ENCODE measurements around the gene FAM222B.
"Not testable (repeated sequence)": the region's sequence is repeated elsewhere in the genome, so short reads cannot be mapped to it uniquely, and the experiment has no call there.

The FAM222B gene

GRCh38 chr17:28846231-28846630 lies 3.6 kb upstream of the FAM222B start:
- no peak overlapping the region for H3K4me3 ChIP-seq (ENCODE audit: low read depth, low read length)

- no peak overlapping the region for H3K4me3 ChIP-seq (ENCODE audit: low read depth, low read length)
Measured at GRCh38 chr17:28843816-28844148, 1.2 kb upstream of the FAM222B start.

- peak overlapping the region; percentile 97 for H3K4me3 ChIP-seq (ENCODE audit: low read depth, low read length)
Measured at GRCh38 chr17:28841901-28842281, 699 bp downstream of the FAM222B start.

- H3K4me3 ChIP-seq (ENCODE audit: low read depth, low read length) = no peak overlapping the region
Measured at GRCh38 chr17:28839221-28839620, 3.4 kb downstream of the FAM222B start.

- not testable (repeated sequence) for H3K4me3 ChIP-seq (ENCODE audit: low read depth, low read length)
Measured at GRCh38 chr17:28836541-28836940, 6.0 kb downstream of the FAM222B start.

- H3K4me3 ChIP-seq (ENCODE audit: low read depth, low read length) = no peak overlapping the region
Measured at GRCh38 chr17:28834420-28834819, 8.2 kb downstream of the FAM222B start.

GRCh38 chr17:28828294-28829040 lies 14.1 kb downstream of the FAM222B start:
- no peak overlapping the region for H3K4me3 ChIP-seq (ENCODE audit: low read depth, low read length)

GRCh38 chr17:28827672-28828071 lies 14.9 kb downstream of the FAM222B start:
- no peak overlapping the region for H3K4me3 ChIP-seq (ENCODE audit: low read depth, low read length)

- H3K4me3 ChIP-seq (ENCODE audit: low read depth, low read length) = no peak overlapping the region
Measured at GRCh38 chr17:28819582-28819981, 23.0 kb downstream of the FAM222B start.

GRCh38 chr17:28818819-28819221 lies 23.8 kb downstream of the FAM222B start:
- H3K4me3 ChIP-seq (ENCODE audit: low read depth, low read length) = no peak overlapping the region

- no peak overlapping the region for H3K4me3 ChIP-seq (ENCODE audit: low read depth, low read length)
Measured at GRCh38 chr17:28816540-28816939, 26.1 kb downstream of the FAM222B start.

- H3K4me3 ChIP-seq (ENCODE audit: low read depth, low read length) = peak overlapping the region; percentile 58
Measured at GRCh38 chr17:28812748-28813377, 29.7 kb downstream of the FAM222B start.

- peak overlapping the region; percentile 86 for H3K4me3 ChIP-seq (ENCODE audit: low read depth, low read length)
Measured at GRCh38 chr17:28812091-28812747, 30.4 kb downstream of the FAM222B start.

GRCh38 chr17:28811651-28812090 lies 30.9 kb downstream of the FAM222B start:
- peak overlapping the region; percentile 86 for H3K4me3 ChIP-seq (ENCODE audit: low read depth, low read length)

- no peak overlapping the region for H3K4me3 ChIP-seq (ENCODE audit: low read depth, low read length)
Measured at GRCh38 chr17:28810437-28810836, 32.2 kb downstream of the FAM222B start.

GRCh38 chr17:28807925-28808634 lies 34.5 kb downstream of the FAM222B start:
- no peak overlapping the region for H3K4me3 ChIP-seq (ENCODE audit: low read depth, low read length)

- no peak overlapping the region for H3K4me3 ChIP-seq (ENCODE audit: low read depth, low read length)
Measured at GRCh38 chr17:28796062-28796461, 46.5 kb downstream of the FAM222B start.

GRCh38 chr17:28794846-28795441 lies 47.6 kb downstream of the FAM222B start:
- H3K4me3 ChIP-seq (ENCODE audit: low read depth, low read length) = not testable (repeated sequence)

- H3K4me3 ChIP-seq (ENCODE audit: low read depth, low read length) = no peak overlapping the region
Measured at GRCh38 chr17:28792877-28793661, 49.5 kb downstream of the FAM222B start.

GRCh38 chr17:28788100-28788499 lies 54.5 kb downstream of the FAM222B start:
- H3K4me3 ChIP-seq (ENCODE audit: low read depth, low read length) = no peak overlapping the region
